HFF-Myc (cell line): Measurements from ENCODE around the gene ZNF470.

Source experiments
- DNase-seq: peaks from one replicate; pipeline ENCODE4 v3.0.0-alpha.2; 2011; ENCODE audit warnings: low read depth; ENCODE audit errors: extremely low read depth
- H3K4me3 ChIP-seq: replicated peaks from 2 replicates; pipeline ENCODE4 v1.5.1; 2011; ENCODE audit warnings: low read depth, mild to moderate bottlenecking, control low read depth, low read length
- TF ChIP-seq, protein P1 (sequence below): IDR thresholded peaks from 2 replicates; pipeline ENCODE4 v1.5.1; 2012; ENCODE audit warnings: mild to moderate bottlenecking, low read depth, low read length, control low read depth; ENCODE audit errors: missing control alignments

Gene ZNF470

DNA sequence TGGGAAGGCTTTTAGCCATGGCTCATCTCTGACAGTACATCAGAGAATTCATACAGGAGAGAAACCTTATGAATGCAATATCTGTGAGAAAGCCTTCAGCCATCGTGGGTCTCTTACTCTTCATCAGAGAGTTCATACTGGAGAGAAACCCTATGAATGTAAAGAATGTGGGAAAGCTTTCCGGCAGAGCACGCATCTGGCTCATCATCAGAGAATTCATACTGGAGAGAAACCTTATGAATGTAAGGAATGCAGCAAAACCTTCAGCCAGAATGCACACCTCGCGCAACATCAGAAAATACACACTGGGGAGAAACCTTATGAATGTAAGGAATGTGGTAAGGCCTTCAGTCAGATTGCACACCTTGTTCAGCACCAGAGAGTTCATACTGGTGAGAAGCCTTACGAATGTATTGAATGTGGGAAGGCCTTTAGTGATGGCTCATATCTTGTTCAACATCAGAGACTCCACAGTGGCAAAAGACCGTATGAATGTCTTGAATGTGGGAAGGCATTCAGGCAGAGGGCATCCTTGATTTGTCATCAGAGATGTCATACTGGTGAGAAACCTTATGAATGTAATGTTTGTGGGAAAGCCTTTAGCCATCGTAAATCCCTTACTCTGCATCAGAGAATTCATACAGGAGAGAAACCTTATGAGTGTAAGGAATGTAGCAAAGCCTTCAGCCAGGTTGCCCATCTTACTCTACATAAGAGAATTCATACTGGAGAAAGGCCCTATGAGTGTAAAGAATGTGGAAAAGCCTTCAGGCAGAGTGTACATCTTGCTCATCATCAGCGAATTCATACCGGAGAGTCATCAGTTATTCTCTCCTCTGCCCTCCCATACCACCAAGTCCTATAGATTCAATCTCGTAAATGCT, 10.7 kb downstream of the ZNF470 start:
- H3K4me3 ChIP-seq, result no peak overlapping the region
- no peak for DNase-seq
- TF ChIP-seq, protein P1, sequence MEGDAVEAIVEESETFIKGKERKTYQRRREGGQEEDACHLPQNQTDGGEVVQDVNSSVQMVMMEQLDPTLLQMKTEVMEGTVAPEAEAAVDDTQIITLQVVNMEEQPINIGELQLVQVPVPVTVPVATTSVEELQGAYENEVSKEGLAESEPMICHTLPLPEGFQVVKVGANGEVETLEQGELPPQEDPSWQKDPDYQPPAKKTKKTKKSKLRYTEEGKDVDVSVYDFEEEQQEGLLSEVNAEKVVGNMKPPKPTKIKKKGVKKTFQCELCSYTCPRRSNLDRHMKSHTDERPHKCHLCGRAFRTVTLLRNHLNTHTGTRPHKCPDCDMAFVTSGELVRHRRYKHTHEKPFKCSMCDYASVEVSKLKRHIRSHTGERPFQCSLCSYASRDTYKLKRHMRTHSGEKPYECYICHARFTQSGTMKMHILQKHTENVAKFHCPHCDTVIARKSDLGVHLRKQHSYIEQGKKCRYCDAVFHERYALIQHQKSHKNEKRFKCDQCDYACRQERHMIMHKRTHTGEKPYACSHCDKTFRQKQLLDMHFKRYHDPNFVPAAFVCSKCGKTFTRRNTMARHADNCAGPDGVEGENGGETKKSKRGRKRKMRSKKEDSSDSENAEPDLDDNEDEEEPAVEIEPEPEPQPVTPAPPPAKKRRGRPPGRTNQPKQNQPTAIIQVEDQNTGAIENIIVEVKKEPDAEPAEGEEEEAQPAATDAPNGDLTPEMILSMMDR, result no peak

GRCh38 chr19:56594446-56594782, 27.1 kb downstream of the ZNF470 start:
- H3K4me3 ChIP-seq, result no peak overlapping the region; the same call in 1 of the 2 replicates
- TF ChIP-seq, protein P1, result no peak
- no peak for DNase-seq

- peak within 1 kb of the TSS; percentile 70 for H3K4me3 ChIP-seq
- peak; percentile 39 for DNase-seq
- TF ChIP-seq, protein P1, result no peak
Measured at GRCh38 chr19:56594783-56595547, 27.7 kb downstream of the ZNF470 start, which contains the start of gene ZNF71. Gene ZNF71 (plus strand): TSS chr19:56595302. CDS start chr19:56601559, 6,257 bp downstream.

GRCh38 chr19:56595548-56595899, 28.3 kb downstream of the ZNF470 start:
- peak overlapping the region; percentile 70 for H3K4me3 ChIP-seq
- TF ChIP-seq, protein P1, result no peak
- no peak for DNase-seq

- DNase-seq, result no peak
- TF ChIP-seq, protein P1, result no peak
- no peak overlapping the region for H3K4me3 ChIP-seq
Measured at GRCh38 chr19:56596676-56597075, 29.4 kb downstream of the ZNF470 start.

GRCh38 chr19:56597696-56598095, 30.4 kb downstream of the ZNF470 start:
- no peak for DNase-seq
- H3K4me3 ChIP-seq, result no peak overlapping the region
- TF ChIP-seq, protein P1, result no peak
